GM18511 (cell line): ENCODE results near the gene FSTL5.

ENCODE experiments used
- ATAC-seq: cut with Tn5 transposase; IDR thresholded peaks from one replicate; pipeline ENCODE4 v1.9.1; 2021; ENCODE audit warnings: mild to moderate bottlenecking, moderate library complexity; ENCODE audit not compliant: unreplicated experiment

Gene FSTL5

DNA sequence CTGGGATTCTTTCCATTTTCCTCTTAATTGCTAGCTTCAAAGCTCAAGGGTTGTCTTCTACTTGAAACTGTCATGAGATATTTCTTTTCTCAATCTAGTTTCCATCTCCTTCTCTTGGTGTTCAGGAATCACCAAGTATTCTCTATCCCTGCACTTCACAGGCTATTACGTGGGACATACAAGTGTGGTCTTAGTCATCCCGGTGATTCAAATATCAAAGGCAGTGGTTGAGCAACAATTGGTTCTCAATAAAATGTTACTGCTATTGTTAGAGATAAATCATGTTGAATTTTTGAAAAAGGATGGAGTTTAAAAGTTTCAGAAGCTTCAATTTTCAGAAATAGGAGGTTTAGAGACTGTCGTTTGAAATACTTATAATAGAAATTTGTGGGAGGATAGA lies 812.9 kb downstream of the FSTL5 start:
- ATAC-seq: no peak

DNA sequence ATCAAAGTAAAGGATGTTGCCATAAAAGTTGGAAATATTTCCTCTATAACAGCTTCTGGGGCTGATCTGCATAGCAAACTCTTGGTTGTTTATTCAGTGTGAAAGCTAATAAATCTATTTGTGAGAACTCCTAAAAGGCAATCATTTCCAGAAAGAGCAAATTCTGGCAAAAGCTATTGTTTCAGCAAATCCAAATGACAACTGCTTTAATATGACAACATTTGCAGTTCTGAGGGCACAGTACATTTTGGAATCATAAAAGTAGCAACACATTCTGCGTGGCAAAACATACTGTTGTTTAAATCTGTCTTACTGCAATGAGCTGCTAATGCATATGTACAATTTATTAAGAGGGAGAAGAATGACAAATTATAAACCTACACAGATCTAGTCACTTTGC lies 818.1 kb downstream of the FSTL5 start:
- ATAC-seq: no peak

DNA sequence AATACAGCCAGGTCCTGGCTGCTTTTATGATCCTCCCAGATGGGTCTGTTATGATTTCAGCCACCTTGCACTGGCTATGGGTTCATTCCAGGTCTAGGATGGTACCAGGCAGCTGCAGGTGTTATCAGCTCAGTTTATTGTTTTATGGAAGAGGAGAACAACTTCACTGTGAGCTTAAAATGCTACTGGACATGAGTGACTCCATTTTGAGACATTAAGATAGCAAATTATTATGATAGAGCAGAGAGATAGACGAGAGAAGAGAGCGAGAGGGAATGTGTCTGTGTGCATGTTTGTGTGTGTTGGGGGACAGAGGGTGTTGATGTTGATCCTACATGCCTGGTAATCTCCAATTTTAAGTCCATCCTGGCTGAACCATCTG lies 820.2 kb downstream of the FSTL5 start:
- no peak for ATAC-seq

GRCh38 chr4:161342881-161343568 lies 820.8 kb downstream of the FSTL5 start:
- no peak for ATAC-seq

DNA sequence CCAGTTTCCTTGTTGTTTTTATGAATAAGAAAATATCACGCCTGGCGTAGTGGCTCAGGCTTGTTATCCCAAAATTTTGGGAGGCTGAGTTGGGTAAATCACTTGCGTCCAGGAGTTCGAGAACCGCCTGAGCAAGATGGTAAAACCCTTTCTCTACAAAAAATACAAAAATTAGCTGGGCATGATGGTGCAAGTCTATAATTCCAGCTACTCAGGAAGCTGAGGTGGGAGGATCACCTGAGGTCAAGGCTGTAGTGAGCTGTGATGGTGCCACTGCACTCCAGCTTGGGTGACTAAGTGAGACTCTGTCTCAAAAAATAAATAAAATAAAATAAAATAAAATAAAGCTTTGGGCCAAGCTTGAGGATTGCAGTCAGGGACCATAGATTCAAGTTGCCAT lies 827.2 kb downstream of the FSTL5 start:
- no peak for ATAC-seq

- ATAC-seq: no peak
These were observed 827.7 kb downstream of the FSTL5 start for GRCh38 chr4:161336016-161336530.
